Caco-2 (cell line): ENCODE results near the gene FIBCD1. TPM values are rescaled to one million over a fixed set of nuclear protein-coding genes. Genes with fewer than 3 reads are reported as not detected.

ENCODE experiments used
- BruUV-seq: library from RNA; stranded (reverse); fragments of 400-500 nt; replicated peaks from 2 replicates; lab custom pipeline; 2021; lab: Mats Ljungman, UMichigan
- CTCF ChIA-PET: fragments of 300-600 bp; sonication (Branson Sonifier 250); formaldehyde crosslinking; loops from one replicate; lab custom pipeline; 2022; ENCODE audit warnings: antibody characterized with exemption; lab: Charles Lee
- POLR2A ChIA-PET: fragments of 300-600 bp; sonication (Branson Sonifier 250); formaldehyde crosslinking; loops from one replicate; lab custom pipeline; 2022; ENCODE audit warnings: antibody characterized with exemption; lab: Charles Lee
- DNase-seq, 2 experiments: peaks; one replicate each; pipeline versions ENCODE4 v3.0.0 to v3.0.0-alpha.2; 2020 to 2022
- H3K27me3 ChIP-seq: replicated peaks from 2 replicates; pipeline ENCODE4 v1.6.0; 2011; ENCODE audit warnings: low read length; ENCODE audit not compliant: control insufficient read depth, insufficient read depth
- H3K36me3 ChIP-seq: 2 replicates; pipeline ENCODE4 v1.5.1; 2011; ENCODE audit warnings: low read length; ENCODE audit not compliant: control insufficient read depth, insufficient read depth
- H3K4me1 ChIP-seq: fragments of 250-450 bp; sonication (Bioruptor Pico); 2 replicates; pipeline ENCODE4 v1.5.1; 2020; ENCODE audit warnings: mild to moderate bottlenecking
- H3K4me3 ChIP-seq: 2 replicates; pipeline ENCODE4 v1.5.1; 2011; ENCODE audit warnings: low read depth, mild to moderate bottlenecking, control low read depth, low read length
- H3K9me3 ChIP-seq: fragments of 250-450 bp; sonication (Bioruptor Pico); 2 replicates; pipeline ENCODE4 v1.5.1; 2020; ENCODE audit warnings: mild to moderate bottlenecking, moderate library complexity
- H3K27ac Mint-ChIP-seq: one replicate; pipeline ENCODE4 v1.8.0; 2022; ENCODE audit warnings: mixed read lengths; ENCODE audit not compliant: unreplicated experiment
- H3K27me3 Mint-ChIP-seq: one replicate; pipeline ENCODE4 v1.8.0; 2022; ENCODE audit warnings: mixed read lengths; ENCODE audit not compliant: insufficient read depth, unreplicated experiment
- H3K36me3 Mint-ChIP-seq: one replicate; pipeline ENCODE4 v1.8.0; 2022; ENCODE audit warnings: mild to moderate bottlenecking, mixed read lengths; ENCODE audit not compliant: insufficient read depth, unreplicated experiment
- H3K4me1 Mint-ChIP-seq: one replicate; pipeline ENCODE4 v1.8.0; 2022; ENCODE audit warnings: low read depth, mixed read lengths; ENCODE audit not compliant: unreplicated experiment
- H3K4me3 Mint-ChIP-seq: one replicate; pipeline ENCODE4 v1.8.0; 2022; ENCODE audit warnings: mild to moderate bottlenecking, moderate library complexity, mixed read lengths; ENCODE audit not compliant: unreplicated experiment
- H3K9me3 Mint-ChIP-seq: one replicate; pipeline ENCODE4 v1.8.0; 2022; ENCODE audit warnings: mixed read lengths; ENCODE audit not compliant: unreplicated experiment
- CTCF ChIP-seq, 2 experiments: fragments of 200-600 bp in 1 of 2; IDR thresholded peaks; 1 replicate in 1 of 2; 2 replicates in 1 of 2; pipeline versions ENCODE4 v1.5.1 to v1.8.0; 2011 to 2022; ENCODE audit warnings: antibody characterized with exemption in 1 of 2, control low read depth in 1 of 2, inconsistent platforms in 1 of 2, low read depth in 1 of 2, low read length in 1 of 2, mild to moderate bottlenecking in 1 of 2, moderate library complexity in 1 of 2; ENCODE audit not compliant: insufficient read depth in 1 of 2, severe bottlenecking in 1 of 2, unreplicated experiment in 1 of 2
- intact Hi-C: fragments of 100-400 bp; cut with micrococcal nuclease; formaldehyde crosslinking; loops from one replicate; pipeline ENCODE4 v1.10.0; 2022; ENCODE audit not compliant: unreplicated experiment
- total RNA-seq: library from RNA; stranded (reverse); gene quantifications from 2 replicates; pipeline ENCODE4 v1.2.3, GENCODE V29; 2022

FIBCD1 gene
- total RNA-seq, 1 experiment from 2014 or later = not detected

GRCh38 chr9:130902204-130903185 lies 36.6 kb downstream of the FIBCD1 start:
- H3K27me3 ChIP-seq = no peaks in the 10 kb centered on the region
- no peaks in the 10 kb centered on the region for H3K9me3 ChIP-seq
- no peaks in the 10 kb centered on the region for H3K9me3 Mint-ChIP-seq
- no peak overlapping the region for H3K4me3 Mint-ChIP-seq
- H3K36me3 Mint-ChIP-seq = no peaks in the 10 kb centered on the region
- H3K4me3 ChIP-seq = no peak overlapping the region
- no TSS peak for BruUV-seq
- ChIA-PET CTCF (no interaction called here), POLR2A (no interaction called here)
- peaks cover 7% of the 10 kb centered on the region for H3K27me3 Mint-ChIP-seq
- no peaks in the 10 kb centered on the region for H3K36me3 ChIP-seq
- no peaks in the 10 kb centered on the region for H3K4me1 ChIP-seq
- H3K27ac Mint-ChIP-seq = no peak overlapping the region
- DNase-seq = no peak
- no peaks in the 10 kb centered on the region for H3K4me1 Mint-ChIP-seq
- no peak for TF ChIP-seq CTCF (IDR thresholded peaks at IDR 0.05; ENCODE audit: insufficient read depth in 1 of 2, low read depth in 1 of 2, low read length in 1 of 2, severe bottlenecking in 1 of 2, unreplicated experiment in 1 of 2)
- intact Hi-C loops = no loop called here

GRCh38 chr9:130901498-130902203 lies 37.4 kb downstream of the FIBCD1 start:
- ChIA-PET CTCF (no interaction called here), POLR2A (no interaction called here)
- peaks cover 5% of the 10 kb centered on the region for H3K27me3 Mint-ChIP-seq
- no peaks in the 10 kb centered on the region for H3K4me1 Mint-ChIP-seq
- no peak overlapping the region for H3K4me3 Mint-ChIP-seq
- TF ChIP-seq CTCF (IDR thresholded peaks at IDR 0.05; ENCODE audit: insufficient read depth in 1 of 2, low read depth in 1 of 2, low read length in 1 of 2, severe bottlenecking in 1 of 2, unreplicated experiment in 1 of 2) = no peak
- Histone ChIP-seq H3K9me3 (no peaks in the 10 kb centered on the region), H3K36me3 (no peaks in the 10 kb centered on the region), H3K4me1 (no peaks in the 10 kb centered on the region), H3K4me3 (no peak overlapping the region), H3K27me3 (no peaks in the 10 kb centered on the region)
- no TSS peak for BruUV-seq
- no peak for DNase-seq
- H3K27ac Mint-ChIP-seq = no peak overlapping the region
- H3K36me3 Mint-ChIP-seq = no peaks in the 10 kb centered on the region
- intact Hi-C loops = no loop called here
- H3K9me3 Mint-ChIP-seq = no peaks in the 10 kb centered on the region

GRCh38 chr9:130900701-130901497 lies 38.1 kb downstream of the FIBCD1 start:
- H3K27me3 Mint-ChIP-seq = peaks cover 5% of the 10 kb centered on the region
- CTCF ChIA-PET = interaction anchor here (0.5 kb wide), 1 partner anchor 218 kb away, joined by 4 read pairs; no protein-coding TSS in a partner anchor
- no peaks in the 10 kb centered on the region for H3K4me1 Mint-ChIP-seq

More at GRCh38 chr9:130900701-130901497, 38.1 kb downstream of the FIBCD1 start:
- Mint-ChIP-seq H3K36me3 (peaks cover 6% of the 10 kb centered on the region), H3K9me3 (no peaks in the 10 kb centered on the region), H3K4me3 (no peak overlapping the region), H3K27ac (no peak overlapping the region)
- no TSS peak for BruUV-seq
- intact Hi-C loops = no loop called here
- H3K36me3 ChIP-seq = no peaks in the 10 kb centered on the region
- H3K27me3 ChIP-seq = no peaks in the 10 kb centered on the region
- H3K4me1 ChIP-seq = no peaks in the 10 kb centered on the region
- POLR2A ChIA-PET = no interaction called here
- no peak for DNase-seq
- no peak overlapping the region for H3K4me3 ChIP-seq
- no peak for TF ChIP-seq CTCF (IDR thresholded peaks at IDR 0.05; ENCODE audit: insufficient read depth in 1 of 2, low read depth in 1 of 2, low read length in 1 of 2, severe bottlenecking in 1 of 2, unreplicated experiment in 1 of 2)
- no peaks in the 10 kb centered on the region for H3K9me3 ChIP-seq
